Stimulated activated CD4-positive, alpha-beta T cell treated with anti-CD3 and anti-CD28 coated beads, Interleukin-4, amount 100 ng/mL, for 24 hours (primary cell): ENCODE results near the gene RPS6KA6.
A peak's percentile ranks its signal among the peaks of the same experiment; 100 is the strongest.

Experiments
- DNase-seq: peaks from one replicate; pipeline ENCODE4 v3.0.0-alpha.2; 2020

The RPS6KA6 gene

DNA sequence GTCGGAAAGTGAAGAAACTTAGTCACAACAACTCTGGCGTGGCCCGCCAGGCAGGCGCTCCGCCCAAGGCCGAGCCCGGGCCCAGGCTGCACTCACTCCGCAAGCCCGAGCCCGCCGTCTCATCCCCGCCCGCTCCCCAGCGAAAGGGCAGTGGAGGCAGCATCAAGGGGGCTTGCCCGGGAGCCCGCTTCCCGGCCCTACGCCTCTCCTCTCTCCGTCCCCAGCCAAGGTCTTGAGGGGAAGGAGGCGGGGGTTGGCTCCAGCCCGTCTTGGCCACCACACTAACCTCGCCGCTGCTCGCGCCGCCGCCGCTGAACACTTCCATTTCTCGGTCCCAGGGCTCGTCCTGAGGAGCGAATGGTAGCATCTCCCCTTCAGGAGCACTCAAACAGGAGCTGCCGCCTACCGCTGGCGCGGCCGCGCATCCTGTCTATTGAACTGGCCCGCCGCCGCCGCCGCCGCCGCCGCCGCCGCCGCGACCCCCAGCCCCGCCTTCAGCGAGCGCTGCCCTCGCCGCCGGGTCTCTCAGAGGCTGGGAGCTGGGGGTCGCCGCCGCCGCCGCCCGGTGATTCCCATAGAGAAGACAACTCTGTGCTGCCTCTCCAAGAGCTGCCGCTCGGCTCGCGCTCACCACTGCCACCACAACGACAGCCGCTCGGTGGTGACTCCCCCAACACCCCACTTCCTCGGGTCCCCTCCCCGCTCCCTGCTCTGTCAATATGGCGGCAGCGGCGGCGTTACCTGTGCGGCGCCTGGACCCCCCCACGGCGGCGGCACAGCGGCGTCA lies at the start of gene RPS6KA6:
Gene RPS6KA6 (minus strand): TSS at position 667 of the 787 bp plus-strand sequence. CDS start 300 bp downstream, at position 367.
- peak; percentile 3 for DNase-seq

DNA sequence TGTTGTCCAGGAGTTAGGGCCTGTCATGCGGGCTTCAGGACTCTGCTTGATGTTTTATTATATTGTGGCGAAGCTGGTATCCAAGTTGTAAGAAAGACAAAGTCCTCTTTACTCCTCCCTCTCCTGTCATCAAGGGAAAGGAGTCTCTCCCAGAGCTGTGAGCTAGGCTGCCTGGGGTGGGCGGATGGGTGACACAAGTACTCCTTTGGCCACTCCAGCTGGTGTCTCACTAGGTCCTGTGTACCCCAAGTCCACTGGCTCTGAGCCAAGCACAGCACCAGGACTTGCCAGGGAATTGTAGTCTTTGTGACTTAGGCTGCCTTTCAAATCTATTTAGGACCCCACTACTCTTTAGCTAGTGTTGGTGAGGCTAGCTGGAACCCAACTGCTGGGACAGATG lies 36.7 kb upstream of the RPS6KA6 start:
- no peak for DNase-seq

GRCh38 chrX:84223261-84223660 lies 35.3 kb upstream of the RPS6KA6 start:
- DNase-seq, result no peak

GRCh38 chrX:84221181-84221580 lies 33.2 kb upstream of the RPS6KA6 start:
- no peak for DNase-seq

GRCh38 chrX:84219551-84219950 lies 31.6 kb upstream of the RPS6KA6 start:
- DNase-seq, result no peak

- DNase-seq, result no peak
Observed at GRCh38 chrX:84218726-84219125, 30.7 kb upstream of the RPS6KA6 start.

GRCh38 chrX:84216881-84217280 lies 28.9 kb upstream of the RPS6KA6 start:
- DNase-seq, result no peak

DNA sequence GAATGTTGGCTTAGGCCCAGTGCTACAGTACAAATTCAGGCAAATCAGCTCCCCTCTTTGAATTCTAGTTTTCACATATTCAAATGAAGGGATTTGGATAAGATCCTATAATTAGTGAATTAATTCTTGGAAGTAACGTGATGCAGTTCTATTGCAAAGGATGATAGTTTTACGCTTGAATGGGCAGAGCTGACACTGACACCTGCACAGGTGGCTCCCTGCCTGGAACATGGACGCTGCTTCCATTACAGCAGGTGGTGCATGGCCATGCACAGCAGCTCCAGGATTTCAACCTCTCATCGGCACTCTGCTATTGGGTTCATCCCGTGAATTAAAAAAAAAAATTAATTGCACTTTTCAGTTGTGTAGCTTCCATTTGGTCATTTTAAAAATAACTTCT lies 28.4 kb upstream of the RPS6KA6 start:
- no peak for DNase-seq

GRCh38 chrX:84205276-84205675 lies 17.3 kb upstream of the RPS6KA6 start:
- DNase-seq, result no peak

DNA sequence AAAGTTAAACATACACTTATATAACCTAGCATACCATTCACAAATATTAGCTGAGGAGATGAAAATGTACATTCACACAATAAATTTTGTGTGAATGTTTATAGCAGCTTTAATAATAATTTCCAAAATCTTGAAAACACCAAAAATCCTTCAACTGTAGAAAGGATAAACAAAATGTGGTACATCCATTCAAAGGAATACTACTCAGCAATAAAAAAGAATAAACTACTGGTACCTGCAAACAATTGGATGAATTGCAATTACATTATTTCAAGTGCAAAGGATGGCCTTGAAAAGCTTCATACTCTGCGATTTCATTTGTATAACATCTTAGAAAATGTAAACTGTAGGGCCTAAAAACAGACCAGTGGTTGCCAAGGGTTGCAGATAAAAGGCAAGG lies 11.7 kb upstream of the RPS6KA6 start:
- no peak for DNase-seq

DNA sequence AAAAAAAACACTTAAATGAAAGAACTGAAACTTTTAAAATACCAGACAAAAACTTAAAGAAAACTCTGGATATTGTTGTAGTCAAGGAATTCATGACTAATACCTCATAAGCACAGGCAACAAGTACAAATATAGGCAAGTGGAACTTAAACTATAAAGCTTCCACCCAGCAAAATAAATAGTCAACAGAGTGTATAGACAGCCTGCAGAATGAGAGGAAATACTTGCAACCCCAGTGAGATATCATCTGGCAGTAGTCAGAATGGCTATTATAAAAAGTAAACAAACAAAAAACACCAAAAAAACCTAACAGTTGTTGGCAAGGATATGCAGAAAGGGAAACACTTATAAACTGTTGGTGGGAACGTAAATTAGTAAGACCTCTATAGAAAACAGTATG lies 9.6 kb upstream of the RPS6KA6 start:
- no peak for DNase-seq

GRCh38 chrX:84192006-84192405 lies 4.0 kb upstream of the RPS6KA6 start:
- DNase-seq, result no peak

GRCh38 chrX:84189125-84189524 lies 1.1 kb upstream of the RPS6KA6 start:
- DNase-seq, result no peak

- no peak for DNase-seq
Observed at GRCh38 chrX:84188320-84188834, 378 bp upstream of the RPS6KA6 start.

DNA sequence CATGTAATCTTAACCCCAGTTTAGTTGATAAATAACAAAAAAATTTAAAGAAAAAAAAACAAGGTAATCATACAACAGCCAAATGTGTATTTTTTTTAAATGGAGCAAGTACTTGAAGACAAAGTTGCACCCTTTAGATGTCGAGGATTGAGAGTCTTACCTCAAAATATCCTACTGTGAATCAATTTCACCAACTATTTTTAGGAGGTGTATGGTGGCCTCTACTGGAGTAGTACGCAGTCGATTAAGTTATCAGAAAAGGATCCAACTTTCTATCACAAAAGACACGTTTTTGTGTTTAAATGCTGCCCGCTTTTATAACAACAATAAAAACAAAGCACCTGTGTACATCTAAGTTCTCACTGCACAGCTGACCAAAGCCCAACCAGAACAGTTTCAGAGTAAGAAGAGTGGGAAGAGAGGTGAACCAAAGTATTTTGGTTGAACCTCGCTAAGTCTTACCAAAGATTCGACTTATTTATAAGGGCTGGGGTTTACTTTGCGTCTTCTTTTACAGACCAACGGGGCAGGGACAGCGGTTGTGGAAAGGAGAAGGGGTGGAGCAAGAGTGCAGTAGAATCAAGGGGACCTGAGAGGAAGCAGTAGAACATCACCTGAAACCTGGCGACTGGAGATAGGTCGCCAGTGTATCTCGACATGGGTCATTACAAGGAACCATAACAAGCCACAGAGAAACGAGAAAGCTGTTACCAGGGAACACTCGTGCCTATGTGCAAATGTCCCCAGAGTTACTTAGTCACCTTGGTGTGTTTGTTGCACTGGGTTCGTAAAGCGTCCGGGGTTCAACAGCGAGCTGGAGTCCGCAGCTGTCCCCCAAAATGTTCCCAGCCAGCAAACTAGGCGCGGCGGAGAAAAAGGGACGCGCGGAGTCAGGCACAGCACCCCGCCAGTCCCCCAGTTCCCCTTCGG lies 1.1 kb downstream of the RPS6KA6 start:
- no peak for DNase-seq

DNA sequence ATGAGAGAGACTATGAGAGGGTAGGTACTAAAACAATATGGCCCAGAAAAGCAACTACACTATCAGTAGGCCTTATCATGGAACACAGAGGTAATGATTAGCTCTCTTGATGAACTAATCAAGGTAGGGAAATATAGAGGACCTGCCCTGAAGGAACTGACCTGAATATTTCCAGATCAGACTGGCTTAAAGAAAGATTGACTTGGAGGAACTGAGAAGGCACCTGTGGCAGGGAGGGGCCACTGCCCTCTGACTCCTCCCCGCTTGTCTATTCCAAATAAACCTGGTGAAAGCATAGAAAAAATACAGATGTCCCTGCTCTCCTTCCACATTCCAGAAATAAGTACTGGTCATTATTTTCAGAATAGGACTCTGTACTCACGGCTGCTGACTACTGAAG lies 5.5 kb downstream of the RPS6KA6 start:
- DNase-seq, result no peak

DNA sequence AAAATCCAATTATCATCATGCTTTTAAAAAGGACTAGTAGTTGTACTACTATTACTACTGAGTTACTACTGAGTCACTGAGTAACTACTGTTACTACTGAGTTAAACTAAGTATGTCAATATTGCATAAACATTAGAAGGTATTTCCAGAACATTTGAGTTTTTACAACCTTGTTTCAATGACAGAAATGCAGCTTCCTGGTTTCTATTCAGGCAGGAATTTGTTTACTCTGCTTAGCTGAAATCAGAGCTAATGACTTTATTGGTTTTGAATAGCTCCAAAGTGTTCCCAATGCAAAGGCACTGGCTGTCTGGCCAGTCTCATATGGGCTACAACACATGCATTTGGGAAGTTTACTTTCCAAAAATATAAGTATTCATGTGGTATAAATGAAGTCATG lies 12.0 kb downstream of the RPS6KA6 start:
- no peak for DNase-seq

- DNase-seq, result no peak
Observed at GRCh38 chrX:84175274-84175673, 12.7 kb downstream of the RPS6KA6 start.

- no peak for DNase-seq
Observed at GRCh38 chrX:84174348-84174747, 13.7 kb downstream of the RPS6KA6 start.

DNA sequence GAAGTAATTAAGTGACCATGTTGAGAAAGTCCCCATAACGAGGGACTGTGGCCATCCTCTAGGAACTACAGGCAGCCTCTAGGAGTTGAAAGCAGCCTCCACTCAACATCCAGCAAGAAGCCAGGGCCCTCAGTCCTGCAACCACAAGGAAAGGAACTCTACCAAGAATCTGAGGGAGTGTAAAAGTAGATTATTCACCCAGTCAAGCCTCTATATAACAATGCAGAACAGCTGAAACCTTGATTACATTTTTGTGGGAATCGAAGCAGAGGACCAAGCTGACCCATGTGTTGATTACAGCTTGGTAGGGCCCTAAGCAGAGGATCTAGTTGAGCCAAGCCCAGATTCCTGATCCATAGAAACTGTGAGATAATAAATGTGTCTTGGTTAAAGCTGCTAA lies 17.1 kb downstream of the RPS6KA6 start:
- DNase-seq, result no peak

GRCh38 chrX:84168574-84168973 lies 19.4 kb downstream of the RPS6KA6 start:
- DNase-seq, result no peak

GRCh38 chrX:84168095-84168494 lies 19.9 kb downstream of the RPS6KA6 start:
- DNase-seq, result no peak

GRCh38 chrX:84165711-84166110 lies 22.3 kb downstream of the RPS6KA6 start:
- DNase-seq, result no peak

- no peak for DNase-seq
Observed at GRCh38 chrX:84162401-84162800, 25.6 kb downstream of the RPS6KA6 start.
